Measurements from ENCODE around the gene ZNF428.

ZNF428 gene

DNA sequence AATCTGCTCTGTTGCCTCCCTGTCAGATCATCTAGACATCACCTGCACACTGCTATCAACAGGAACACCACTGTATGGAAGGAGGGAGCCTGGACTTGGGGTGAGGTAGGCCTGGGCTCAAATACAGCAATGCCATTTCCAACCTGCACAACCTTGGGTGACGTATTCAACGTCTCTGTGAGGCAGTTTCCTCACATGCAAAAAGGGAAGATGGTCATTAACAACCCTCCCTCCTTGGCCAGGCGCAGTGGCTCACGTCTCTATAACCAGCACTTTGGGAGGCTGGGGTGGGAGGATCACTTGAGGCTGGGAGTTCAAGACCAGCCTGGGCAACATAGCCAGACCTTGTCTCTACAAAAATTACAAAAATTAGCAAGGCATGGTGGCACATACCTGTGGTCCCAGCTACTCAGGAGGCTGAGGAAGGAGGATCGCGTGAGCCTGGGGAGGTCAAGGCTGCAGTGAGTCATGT lies 57.2 kb downstream of the ZNF428 start:
- DNase-seq (ENCODE audit: low spot score) = no peak

GRCh38 chr19:43561139-43561970 lies 58.1 kb downstream of the ZNF428 start:
- no peak for DNase-seq (ENCODE audit: low spot score)

GRCh38 chr19:43560687-43561086 lies 58.7 kb downstream of the ZNF428 start:
- peak; percentile 49 for DNase-seq (ENCODE audit: low spot score)
